NCI-H128 (cell line): ENCODE data around the gene FAM156A.
"Not testable (repeated sequence)": the region's sequence is repeated elsewhere in the genome, so short reads cannot be mapped to it uniquely, and the experiment has no call there.

ENCODE experiments used
- DNase-seq: peaks from one replicate; lab custom pipeline; 2025; ENCODE audit not compliant: unreplicated experiment; lab: John Stamatoyannopoulos, UW

The FAM156A gene

DNA sequence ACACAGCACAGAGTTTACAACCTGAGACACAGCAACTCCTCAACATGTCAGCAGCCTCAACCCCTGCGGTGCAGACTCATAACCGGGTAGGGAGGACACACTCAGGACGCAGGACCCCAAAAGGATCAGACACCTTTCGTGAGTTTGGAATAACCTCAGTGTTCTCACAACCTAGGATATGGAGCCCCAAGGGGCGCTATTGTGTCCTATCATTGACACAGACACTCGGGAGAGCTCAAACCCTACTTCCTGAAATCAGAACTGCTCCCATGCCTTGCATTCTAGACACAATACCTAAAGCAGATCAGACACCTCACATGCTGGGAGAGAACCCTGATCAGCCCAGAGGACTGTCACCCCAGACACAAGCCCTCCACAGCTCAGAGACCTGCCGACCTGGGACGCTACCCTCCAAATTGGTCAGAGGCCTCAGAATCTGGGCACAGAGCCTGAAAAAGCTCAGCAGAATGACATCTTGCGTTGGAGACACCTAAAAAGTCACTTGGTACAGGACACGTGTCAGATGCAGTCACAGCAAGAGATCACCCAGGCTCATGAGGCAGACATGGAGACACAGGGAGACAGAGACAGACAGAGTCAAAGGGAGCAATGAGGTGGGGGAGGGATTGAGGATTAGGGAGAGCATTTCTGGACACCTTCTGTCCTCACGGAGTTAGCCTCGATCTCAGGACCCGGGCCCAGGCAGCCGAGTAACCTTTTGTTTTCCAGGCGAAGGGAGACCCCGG lies 8.8 kb upstream of the FAM156A start:
- not testable (repeated sequence) for DNase-seq

DNA sequence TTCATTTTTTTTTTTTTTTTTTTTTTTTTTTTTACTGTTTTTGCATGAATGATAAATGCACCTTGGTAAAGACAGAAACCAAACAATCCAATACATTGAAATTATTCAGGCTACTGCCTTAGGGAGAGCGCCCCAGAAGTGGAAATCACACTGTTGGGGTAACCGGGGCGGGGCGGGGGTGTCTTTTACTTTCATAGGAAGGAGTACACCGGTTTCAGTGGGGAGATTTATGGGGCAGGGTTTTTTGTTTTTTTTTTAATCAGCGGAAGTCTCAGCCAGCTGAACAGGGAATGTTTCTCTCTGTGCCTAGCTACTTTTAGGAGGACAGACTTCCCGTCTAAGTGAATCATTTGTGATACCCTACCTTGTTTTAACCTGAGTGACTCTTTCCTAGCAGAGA lies 643 bp upstream of the FAM156A start:
- DNase-seq, result not testable (repeated sequence)

DNA sequence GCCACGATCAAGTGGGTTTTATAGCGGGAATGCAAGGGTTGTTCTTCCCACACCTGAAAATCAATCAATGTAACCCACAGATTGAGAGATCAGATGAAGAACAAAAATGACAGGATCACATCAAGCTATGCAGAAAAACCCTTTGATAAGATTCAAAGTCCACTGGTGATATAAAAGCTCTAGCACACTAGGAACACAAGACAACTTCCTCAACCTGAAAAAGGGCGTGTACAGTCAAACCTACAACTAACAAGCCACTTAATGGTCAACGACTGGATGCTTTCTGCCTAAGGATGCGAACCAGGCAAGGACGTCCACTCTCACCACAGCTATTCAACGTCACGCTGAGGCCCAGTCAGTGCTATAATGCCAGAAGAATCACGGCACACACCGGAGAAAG lies 8.4 kb downstream of the FAM156A start:
- DNase-seq, result not testable (repeated sequence)

- DNase-seq, result not testable (repeated sequence)
Measured at GRCh38 chrX:52949325-52949724, 9.0 kb downstream of the FAM156A start.

DNA sequence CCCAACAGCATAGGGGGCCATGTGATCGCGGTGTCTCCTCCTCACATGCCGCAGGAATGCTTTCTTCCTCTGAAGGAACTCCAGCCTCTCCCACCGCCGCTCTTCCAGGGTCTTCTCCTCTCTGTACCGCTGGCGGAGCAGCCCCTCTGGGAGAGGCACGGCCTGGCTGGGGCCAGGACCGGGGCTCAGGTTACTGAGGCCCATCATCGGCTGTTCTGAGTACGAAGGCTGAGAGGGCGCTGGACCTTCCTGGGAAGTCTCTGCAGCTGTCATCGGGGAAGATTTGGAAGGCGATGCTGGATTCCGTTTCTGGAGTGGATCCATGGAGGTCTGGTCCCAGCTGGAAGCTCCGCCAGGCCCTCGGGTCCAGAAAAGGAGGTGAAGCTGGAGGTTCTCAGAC lies 10.1 kb downstream of the FAM156A start:
- DNase-seq, result not testable (repeated sequence)

DNA sequence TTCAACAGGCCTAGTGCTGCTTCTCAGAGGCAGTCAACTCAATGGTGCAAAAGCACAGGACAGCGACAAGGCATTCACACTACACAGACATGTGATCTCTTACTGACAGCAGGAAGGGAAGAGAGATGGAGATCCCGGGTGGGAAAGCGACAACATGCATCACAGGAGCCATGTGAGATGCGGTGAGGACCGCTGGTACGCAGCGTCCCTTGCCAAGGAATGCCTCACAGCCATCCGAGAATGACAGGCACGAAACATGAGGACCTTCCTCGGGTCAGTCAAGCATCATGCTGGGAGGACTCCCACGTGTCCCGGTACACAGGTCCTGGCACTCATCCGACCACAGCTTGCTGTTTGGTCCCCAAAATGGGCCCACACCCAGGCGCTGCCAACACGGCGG lies 10.8 kb downstream of the FAM156A start:
- DNase-seq, result not testable (repeated sequence)

- not testable (repeated sequence) for DNase-seq
Measured at GRCh38 chrX:52945838-52946494, 12.4 kb downstream of the FAM156A start.

GRCh38 chrX:52941728-52942127 lies 16.6 kb downstream of the FAM156A start:
- DNase-seq, result not testable (repeated sequence)

GRCh38 chrX:52940704-52941103 lies 17.6 kb downstream of the FAM156A start:
- not testable (repeated sequence) for DNase-seq

DNA sequence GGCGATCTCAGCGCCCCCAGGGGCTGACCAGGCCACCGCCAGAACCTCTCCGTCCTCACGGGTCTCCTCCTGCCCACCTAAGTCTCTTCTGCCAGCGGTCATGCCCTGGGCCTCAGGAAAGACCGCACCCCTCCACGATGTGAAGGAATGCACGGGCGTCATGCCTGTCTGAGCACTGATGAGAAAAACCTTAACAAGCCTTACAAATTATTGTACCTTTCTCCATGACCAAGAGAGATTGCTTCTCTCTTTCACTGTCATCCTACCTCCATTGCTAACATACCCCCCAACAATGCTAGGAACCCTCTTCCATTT lies 22.9 kb downstream of the FAM156A start:
- not testable (repeated sequence) for DNase-seq

- peak; percentile 94 for DNase-seq
Measured at GRCh38 chrX:52934704-52935469, 23.4 kb downstream of the FAM156A start.

DNA sequence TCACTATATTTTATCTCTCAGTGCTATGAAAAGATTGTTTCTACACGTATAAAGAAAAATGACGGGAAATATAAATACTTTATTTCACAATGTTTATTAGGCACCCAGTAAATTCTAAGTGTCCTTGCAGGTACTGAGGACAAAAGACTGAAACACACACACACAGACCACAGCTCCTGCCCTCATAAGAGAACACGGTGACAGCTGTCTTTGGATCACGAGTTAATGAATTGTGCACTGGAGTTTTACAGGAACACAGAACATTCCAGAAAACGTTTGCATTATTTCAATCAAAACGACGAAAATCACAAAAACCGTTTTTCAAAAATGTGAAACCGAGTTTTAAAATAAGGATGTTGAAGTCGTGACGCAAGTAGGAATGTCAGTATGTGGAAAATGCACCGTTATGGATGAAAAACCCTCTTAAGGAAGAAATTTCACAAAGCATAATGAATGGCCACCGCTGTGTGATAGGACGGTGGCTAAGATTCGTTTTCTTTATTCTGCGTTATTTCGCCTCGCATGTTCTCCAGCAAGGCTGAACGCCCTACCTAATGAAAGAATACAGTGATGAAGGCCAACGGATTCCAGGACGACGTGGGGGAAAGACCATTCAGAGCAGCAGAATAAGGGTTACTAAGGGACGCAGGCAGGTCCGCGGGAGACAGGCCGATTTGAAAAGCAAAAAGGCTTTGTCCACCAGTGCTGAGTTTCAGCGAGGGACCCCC lies 24.2 kb downstream of the FAM156A start:
- no peak for DNase-seq

DNA sequence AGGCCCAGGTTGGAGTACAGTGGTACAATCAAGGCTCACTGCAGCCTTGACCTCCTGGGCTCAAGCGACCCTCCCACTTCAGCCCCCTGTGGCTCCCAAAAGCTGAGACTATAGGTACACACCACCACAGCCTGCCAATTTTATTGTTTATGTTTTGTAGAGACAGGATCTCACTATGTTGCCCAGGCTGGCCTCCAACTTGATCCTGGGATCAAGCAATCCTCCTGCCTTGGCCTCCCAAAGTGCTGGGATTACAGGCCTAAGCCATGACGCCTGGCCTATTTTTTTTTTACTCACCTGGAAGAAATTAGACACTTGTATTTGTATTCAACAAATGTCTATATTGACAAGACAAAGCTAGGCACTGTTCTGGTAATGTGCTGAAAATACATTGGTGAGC lies 25.1 kb downstream of the FAM156A start:
- DNase-seq, result no peak

DNA sequence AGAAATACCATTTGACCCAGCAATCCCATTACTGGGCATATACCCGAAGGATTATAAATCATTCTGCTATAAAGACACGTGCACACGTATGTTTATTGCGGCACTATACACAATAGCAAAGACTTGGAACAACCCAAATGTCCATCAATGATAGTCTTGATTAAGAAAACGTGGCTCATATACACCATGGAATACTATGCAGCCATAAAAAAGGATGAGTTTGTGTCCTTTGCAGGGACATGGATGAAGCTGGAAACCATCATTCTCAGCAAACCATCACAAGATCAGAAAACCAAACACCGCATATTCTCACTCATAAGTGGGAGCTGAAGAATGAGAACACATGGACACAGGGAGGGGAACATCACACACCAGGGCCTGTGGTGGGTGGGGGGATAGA lies 28.1 kb downstream of the FAM156A start:
- not testable (repeated sequence) for DNase-seq

GRCh38 chrX:52923781-52924241 lies 34.5 kb downstream of the FAM156A start:
- DNase-seq, result no peak

DNA sequence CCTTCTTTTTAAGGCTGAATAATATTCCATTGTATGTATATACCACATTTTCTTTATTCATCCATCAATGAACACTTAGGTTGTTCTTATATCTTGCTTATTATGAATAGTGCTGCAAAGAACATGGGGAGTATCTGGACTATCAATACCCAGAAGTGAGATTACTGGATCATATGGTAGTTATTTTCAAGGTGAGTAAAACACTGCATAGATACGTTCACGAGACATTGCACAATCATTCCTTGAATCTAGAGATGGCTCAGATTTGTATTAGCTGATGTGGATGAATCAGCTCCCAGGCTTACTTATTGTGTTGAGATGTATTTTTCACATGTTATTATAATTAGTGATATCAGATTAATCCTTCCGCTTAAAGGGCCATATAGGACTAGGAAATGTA lies 43.6 kb downstream of the FAM156A start:
- not testable (repeated sequence) for DNase-seq

- not testable (repeated sequence) for DNase-seq
Measured at GRCh38 chrX:52913681-52914080, 44.6 kb downstream of the FAM156A start.

DNA sequence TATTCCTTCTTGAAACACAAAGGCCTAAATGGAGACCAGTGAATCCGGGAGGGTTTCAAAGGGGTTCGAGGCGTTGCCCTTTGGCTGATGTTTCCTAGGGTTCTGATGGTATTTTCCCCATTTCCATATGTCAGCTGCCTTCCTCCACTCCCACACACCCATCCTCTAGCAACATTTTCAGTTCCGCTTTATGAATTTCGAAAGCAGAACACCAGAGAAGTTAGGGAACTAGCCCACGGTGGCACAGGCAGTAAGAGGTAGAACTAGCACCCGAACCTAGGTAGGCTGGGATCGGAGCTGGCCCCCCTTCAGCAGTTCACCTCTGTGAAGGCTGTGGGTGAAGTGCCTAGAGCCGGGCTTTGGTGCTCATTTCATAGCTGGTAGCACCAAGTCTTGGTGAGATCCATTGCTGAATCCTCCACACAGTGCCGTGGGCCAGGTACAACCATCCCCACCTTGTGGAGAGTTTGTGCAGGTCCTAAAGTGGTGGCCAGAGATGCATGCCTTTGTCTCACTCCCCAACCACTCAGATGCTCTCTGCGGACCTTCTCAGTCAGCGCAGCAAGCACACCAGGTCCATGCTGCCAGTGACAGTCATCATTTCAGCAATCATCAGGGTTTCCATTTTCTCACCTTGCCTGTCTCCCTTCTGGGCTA lies 48.9 kb downstream of the FAM156A start:
- not testable (repeated sequence) for DNase-seq

- DNase-seq, result not testable (repeated sequence)
Measured at GRCh38 chrX:52907900-52908299, 50.4 kb downstream of the FAM156A start.

DNA sequence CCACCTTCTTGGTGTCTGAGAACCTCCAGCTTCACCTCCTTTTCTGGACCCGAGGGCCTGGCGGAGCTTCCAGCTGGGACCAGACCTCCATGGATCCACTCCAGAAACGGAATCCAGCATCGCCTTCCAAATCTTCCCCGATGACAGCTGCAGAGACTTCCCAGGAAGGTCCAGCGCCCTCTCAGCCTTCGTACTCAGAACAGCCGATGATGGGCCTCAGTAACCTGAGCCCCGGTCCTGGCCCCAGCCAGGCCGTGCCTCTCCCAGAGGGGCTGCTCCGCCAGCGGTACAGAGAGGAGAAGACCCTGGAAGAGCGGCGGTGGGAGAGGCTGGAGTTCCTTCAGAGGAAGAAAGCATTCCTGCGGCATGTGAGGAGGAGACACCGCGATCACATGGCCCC lies 51.2 kb downstream of the FAM156A start:
- DNase-seq, result not testable (repeated sequence)

GRCh38 chrX:52906072-52906471 lies 52.2 kb downstream of the FAM156A start:
- not testable (repeated sequence) for DNase-seq
